Tibial nerve (tissue), 4 donors: ENCODE measurements around the gene CTNNA3. TPM values are rescaled to one million over a fixed set of nuclear protein-coding genes. Genes with fewer than 3 reads are reported as not detected.

Experiments used
- DNase-seq, 2 donors: peaks; one replicate each; pipeline ENCODE4 v3.0.0-alpha.2; 2019; ENCODE audit warnings: low spot score in 2 of 2
- H3K27ac ChIP-seq, 4 donors: fragments of 200-600 bp; sonication (generic) in 3 of 4; one replicate each; pipeline ENCODE4 v1.5.1; 2017 to 2019; ENCODE audit warnings: mild to moderate bottlenecking in 1 of 4
- H3K27me3 ChIP-seq, 2 donors: fragments of 200-600 bp; sonication (generic) in 1 of 2; one replicate each; pipeline versions ENCODE4 v1.5.1 to v1.6.0; 2017 to 2019
- H3K36me3 ChIP-seq, 3 donors: fragments of 200-600 bp; sonication (generic); one replicate each; pipeline ENCODE4 v1.5.1; 2018 to 2019
- H3K4me1 ChIP-seq, 4 donors: fragments of 200-600 bp; sonication (generic) in 3 of 4; one replicate each; pipeline ENCODE4 v1.5.1; 2017 to 2019
- H3K4me3 ChIP-seq, 4 donors: fragments of 200-600 bp; sonication (generic) in 3 of 4; one replicate each; pipeline ENCODE4 v1.5.1; 2017 to 2019; ENCODE audit warnings: mild to moderate bottlenecking in 1 of 4, moderate library complexity in 1 of 4
- H3K9me3 ChIP-seq, 4 donors: fragments of 200-600 bp; sonication (generic) in 3 of 4; one replicate each; pipeline ENCODE4 v1.5.1; 2017 to 2019
- CTCF ChIP-seq, 5 experiments: fragments of 200-600 bp in 3 of 5; fragments of 450-650 bp in 2 of 5; sonication (generic) in 3 of 5; IDR thresholded peaks; one replicate each; pipeline ENCODE4 v1.5.1; 2016 to 2019; ENCODE audit warnings: antibody characterized with exemption in 5 of 5, mild to moderate bottlenecking in 3 of 5, moderate library complexity in 2 of 5
- EP300 ChIP-seq, 2 donors: sonication (generic); formaldehyde crosslinking; IDR thresholded peaks; one replicate each; pipeline ENCODE4 v1.6.1; 2017; ENCODE audit warnings: antibody characterized with exemption in 2 of 2, mild to moderate bottlenecking in 1 of 2
- POLR2A ChIP-seq, 2 donors: fragments of 450-650 bp; IDR thresholded peaks; one replicate each; pipeline ENCODE4 v1.6.1; 2017; ENCODE audit warnings: antibody characterized with exemption in 2 of 2, mild to moderate bottlenecking in 2 of 2, moderate library complexity in 2 of 2
- WGBS, 2 donors: methylation state at CpG; one replicate each; pipeline ENCODE4 v1.1.5; 2018; 5-methylcytosine and 5-hydroxymethylcytosine counted together
- total RNA-seq, 4 donors: library from RNA; depleted of rRNA; stranded (reverse); fragments of >200 nt; gene quantifications; one replicate each; pipeline ENCODE4 v1.1.0, GENCODE V29; 2016

Gene CTNNA3
- total RNA-seq, 4 donors from 2014 or later = 15.9 to 36.1 (median 23.1) TPM

DNA sequence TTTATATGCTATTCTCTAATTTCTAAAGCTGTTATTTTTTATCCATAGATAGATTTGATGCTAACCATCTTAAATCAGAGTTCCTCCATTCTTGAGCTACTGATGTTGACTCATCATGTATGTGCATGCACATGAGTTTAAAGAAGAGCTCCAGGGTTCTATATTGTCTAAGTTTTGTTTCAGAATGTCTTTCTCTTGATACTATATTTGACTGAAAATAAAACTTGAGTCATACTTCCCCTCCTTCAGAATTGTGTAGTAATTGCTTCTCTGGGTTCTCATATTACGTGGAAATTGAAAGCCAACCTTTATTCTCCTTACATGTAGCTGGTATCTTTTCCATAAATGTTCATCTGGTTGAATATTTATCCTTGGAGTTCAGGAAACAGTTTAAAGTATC lies 680.8 kb downstream of the CTNNA3 start:
- no peaks in the 10 kb centered on the region for H3K36me3 ChIP-seq
- H3K27ac ChIP-seq = no peak overlapping the region
- no peaks in the 10 kb centered on the region for H3K4me1 ChIP-seq
- no peaks in the 10 kb centered on the region for H3K27me3 ChIP-seq
- TF ChIP-seq CTCF (IDR thresholded peaks at IDR 0.05) = no peak
- WGBS, 2 donors = 76 to 79% methylated on average over 1 of the region's 1 CpG
- H3K9me3 ChIP-seq = no peaks in the 10 kb centered on the region
- H3K4me3 ChIP-seq = no peak overlapping the region
- no peak for DNase-seq

GRCh38 chr10:67011981-67012380 lies 684.0 kb downstream of the CTNNA3 start:
- no peak for DNase-seq
- Histone ChIP-seq H3K36me3 (no peaks in the 10 kb centered on the region), H3K4me3 (no peak overlapping the region), H3K27ac (no peak overlapping the region), H3K4me1 (no peaks in the 10 kb centered on the region), H3K27me3 (no peaks in the 10 kb centered on the region), H3K9me3 (no peaks in the 10 kb centered on the region)
- TF ChIP-seq POLR2A (IDR thresholded peaks at IDR 0.05) (no peak), EP300 (IDR thresholded peaks at IDR 0.05) (no peak), CTCF (IDR thresholded peaks at IDR 0.05) (no peak)
- WGBS, 2 donors = 69 to 80% methylated on average over 3 of the region's 3 CpGs

GRCh38 chr10:67011480-67011879 lies 684.5 kb downstream of the CTNNA3 start:
- no peaks in the 10 kb centered on the region for H3K4me1 ChIP-seq
- WGBS, 2 donors = 98 to 100% methylated on average over 1 of the region's 1 CpG
- H3K27me3 ChIP-seq = no peaks in the 10 kb centered on the region
- H3K36me3 ChIP-seq = no peaks in the 10 kb centered on the region
- no peak overlapping the region for H3K27ac ChIP-seq
- no peak overlapping the region for H3K4me3 ChIP-seq
- TF ChIP-seq EP300 (IDR thresholded peaks at IDR 0.05) (no peak), CTCF (IDR thresholded peaks at IDR 0.05) (no peak), POLR2A (IDR thresholded peaks at IDR 0.05) (no peak)
- H3K9me3 ChIP-seq = no peaks in the 10 kb centered on the region
- no peak for DNase-seq

DNA sequence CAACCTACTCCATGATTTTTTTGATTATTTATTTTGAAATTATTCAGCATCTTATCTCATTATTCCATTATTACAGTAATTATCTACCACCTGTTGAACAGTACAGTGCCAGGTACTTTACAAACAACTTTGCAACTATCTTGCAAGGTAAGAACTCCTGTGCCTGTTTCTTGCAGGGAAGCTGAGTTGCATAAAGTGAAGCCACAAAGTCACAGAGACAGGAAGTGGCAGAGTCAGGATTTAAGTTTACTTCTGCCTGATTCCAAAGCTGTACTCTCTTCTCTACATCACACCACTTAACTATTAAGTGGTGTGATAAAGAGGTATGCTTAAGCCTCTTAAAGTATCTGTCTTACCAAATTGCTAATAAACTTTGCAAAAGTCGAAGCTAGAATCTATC lies 690.0 kb downstream of the CTNNA3 start:
- Histone ChIP-seq H3K27me3 (no peaks in the 10 kb centered on the region), H3K4me3 (no peak overlapping the region), H3K4me1 (no peaks in the 10 kb centered on the region), H3K27ac (no peak overlapping the region), H3K36me3 (no peaks in the 10 kb centered on the region), H3K9me3 (no peaks in the 10 kb centered on the region)
- WGBS, 2 donors = 75 to 83% methylated on average over 1 of the region's 1 CpG
- TF ChIP-seq EP300 (IDR thresholded peaks at IDR 0.05) (no peak), CTCF (IDR thresholded peaks at IDR 0.05) (no peak), POLR2A (IDR thresholded peaks at IDR 0.05) (no peak)
- no peak for DNase-seq

DNA sequence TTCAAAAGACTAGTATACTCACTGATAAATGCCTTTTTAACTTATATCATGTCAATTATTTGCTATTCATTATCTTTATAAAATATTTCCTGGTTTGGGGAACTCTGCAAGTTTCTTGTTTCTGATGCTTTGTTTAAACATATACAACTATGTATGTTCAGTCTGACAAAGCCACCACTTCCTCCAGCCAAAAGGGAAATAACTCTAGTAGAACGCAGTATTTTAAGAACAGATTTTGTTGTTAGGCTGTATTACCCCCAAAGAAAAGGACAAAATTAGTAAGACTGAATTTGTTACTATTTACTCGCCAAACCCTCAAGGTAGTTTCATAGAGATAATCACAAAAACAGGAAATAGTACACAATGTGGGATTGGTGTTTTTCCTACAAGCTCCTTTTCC lies 691.3 kb downstream of the CTNNA3 start:
- H3K27me3 ChIP-seq = no peaks in the 10 kb centered on the region
- no peaks in the 10 kb centered on the region for H3K9me3 ChIP-seq
- no peaks in the 10 kb centered on the region for H3K36me3 ChIP-seq
- no peak for TF ChIP-seq POLR2A (IDR thresholded peaks at IDR 0.05)
- no peak for TF ChIP-seq CTCF (IDR thresholded peaks at IDR 0.05)
- no peak for TF ChIP-seq EP300 (IDR thresholded peaks at IDR 0.05)
- H3K4me1 ChIP-seq = peaks cover 0 to 5% (median 0%) of the 10 kb centered on the region in 4 donors
- 73 to 86% methylated on average over 2 of the region's 2 CpGs for WGBS, 2 donors
- H3K4me3 ChIP-seq = no peak overlapping the region
- DNase-seq = no peak
- H3K27ac ChIP-seq = no peak overlapping the region
